MCF 10A (cell line): ENCODE results near the gene WDPCP. TPM values are rescaled to one million over a fixed set of nuclear protein-coding genes. Genes with fewer than 3 reads are reported as not detected.

Source experiments
- BruUV-seq: library from RNA; stranded (reverse); fragments of 400-500 nt; replicated peaks from 2 replicates; lab custom pipeline; 2021; lab: Mats Ljungman, UMichigan
- CTCF ChIA-PET: fragments of 300-600 bp; sonication (Branson Sonifier 250); formaldehyde crosslinking; extraction: SDS; loops from one replicate; lab custom pipeline; 2021; ENCODE audit warnings: antibody characterized with exemption, inconsistent platforms; lab: Yijun Ruan, JAX
- POLR2A ChIA-PET: fragments of 300-600, 350-650 bp; sonication (Branson Sonifier 250); formaldehyde crosslinking; extraction: SDS; loops from one replicate; lab custom pipeline; 2020; ENCODE audit warnings: antibody characterized with exemption, inconsistent platforms; lab: Yijun Ruan, JAX
- DNase-seq: peaks from one replicate; pipeline ENCODE4 v3.0.0-alpha.2; 2018; ENCODE audit not compliant: unreplicated experiment
- H3K27ac Mint-ChIP-seq: one replicate; pipeline ENCODE4 v1.8.0; 2022; ENCODE audit warnings: mild to moderate bottlenecking, low read depth, mixed read lengths; ENCODE audit not compliant: unreplicated experiment
- H3K27me3 Mint-ChIP-seq: one replicate; pipeline ENCODE4 v1.8.0; 2022; ENCODE audit warnings: mixed read lengths; ENCODE audit not compliant: insufficient read depth, unreplicated experiment
- H3K36me3 Mint-ChIP-seq: one replicate; pipeline ENCODE4 v1.8.0; 2022; ENCODE audit warnings: mild to moderate bottlenecking, moderate library complexity, mixed read lengths; ENCODE audit not compliant: insufficient read depth, unreplicated experiment
- H3K4me1 Mint-ChIP-seq: one replicate; pipeline ENCODE4 v1.8.0; 2022; ENCODE audit warnings: mixed read lengths; ENCODE audit not compliant: insufficient read depth, unreplicated experiment
- H3K4me3 Mint-ChIP-seq: one replicate; pipeline ENCODE4 v1.8.0; 2022; ENCODE audit warnings: mild to moderate bottlenecking, moderate library complexity, mixed read lengths; ENCODE audit not compliant: unreplicated experiment
- H3K9me3 Mint-ChIP-seq: one replicate; pipeline ENCODE4 v1.8.0; 2022; ENCODE audit warnings: mixed read lengths; ENCODE audit not compliant: unreplicated experiment
- CTCF ChIP-seq: fragments of 200-600 bp; IDR thresholded peaks from one replicate; pipeline ENCODE4 v1.8.0; 2022; ENCODE audit warnings: antibody characterized with exemption, mild to moderate bottlenecking; ENCODE audit not compliant: unreplicated experiment
- intact Hi-C: fragments of 100-400 bp; cut with micrococcal nuclease; formaldehyde crosslinking; loops from 2 replicates; pipeline ENCODE4 v1.14.1; 2022
- total RNA-seq: library from RNA; stranded (reverse); gene quantifications from 2 replicates; pipeline ENCODE4 v1.2.3, GENCODE V29; 2022

WDPCP gene
- total RNA-seq, 1 experiment from 2014 or later, result 6.9 TPM

DNA sequence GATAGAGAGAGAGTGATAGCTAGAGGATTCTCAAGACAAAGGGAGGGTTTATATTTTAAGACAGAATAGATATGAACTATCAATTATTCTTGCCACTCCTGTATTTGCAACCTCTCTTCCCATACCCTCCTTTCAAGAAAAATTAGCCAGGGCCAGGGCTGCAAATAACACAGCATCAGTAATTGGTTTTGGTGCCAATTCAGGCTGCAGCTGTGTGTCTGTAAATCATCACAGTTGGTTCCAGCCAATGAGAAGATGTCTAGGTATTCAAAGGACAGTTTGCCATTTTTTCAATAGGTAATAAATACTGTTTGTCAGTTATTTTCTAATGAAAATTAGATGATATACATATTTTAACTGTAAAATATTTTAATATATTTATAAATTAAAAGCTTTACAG, 73.5 kb downstream of the WDPCP start:
- BruUV-seq, result no TSS peak

DNA sequence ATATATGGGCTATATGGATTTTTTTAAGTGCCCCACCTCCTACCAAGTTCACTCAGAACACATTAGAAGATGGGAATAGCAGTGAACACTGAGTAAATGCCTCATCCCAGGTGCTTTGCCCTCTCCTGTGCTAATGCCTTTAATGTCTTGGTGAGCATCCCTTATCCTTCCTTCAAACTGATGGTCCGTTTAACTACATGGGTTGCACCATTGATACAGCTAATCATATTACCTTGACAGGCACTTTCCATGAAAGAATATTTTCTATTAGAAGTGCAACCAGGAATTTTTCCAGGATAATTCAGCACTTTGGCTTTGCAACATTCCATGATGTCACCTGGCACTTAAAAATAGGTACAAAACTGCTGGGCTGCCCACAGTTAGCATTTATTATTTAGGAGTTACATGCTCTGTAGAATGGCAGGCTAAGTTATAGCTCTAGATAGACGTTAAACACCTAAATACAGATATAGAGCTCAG, 74.0 kb downstream of the WDPCP start:
- Mint-ChIP-seq H3K4me3 (no peak overlapping the region), H3K4me1 (no peaks in the 10 kb centered on the region), H3K27ac (no peak overlapping the region), H3K27me3 (no peaks in the 10 kb centered on the region), H3K36me3 (no peaks in the 10 kb centered on the region), H3K9me3 (peaks cover 12% of the 10 kb centered on the region)
- CTCF ChIA-PET, result interaction anchor here (0.5 to 1.0 kb wide), 3 partner anchors 25 to 1103 kb away, joined by 3 read pairs; no protein-coding TSS in a partner anchor
- BruUV-seq, result no TSS peak
- no peak for DNase-seq
- intact Hi-C loops, result no loop called here
- TF ChIP-seq CTCF, result no peak
- POLR2A ChIA-PET, result interaction anchor here (0.6 kb wide), 1 partner anchor 108 kb away, joined by 3 read pairs; no protein-coding TSS in a partner anchor

More for the DNA sequence above, 73.5 kb downstream of the WDPCP start:
- Mint-ChIP-seq H3K27me3 (no peaks in the 10 kb centered on the region), H3K4me1 (no peaks in the 10 kb centered on the region), H3K27ac (no peak overlapping the region), H3K36me3 (no peaks in the 10 kb centered on the region), H3K9me3 (peaks cover 7% of the 10 kb centered on the region), H3K4me3 (no peak overlapping the region)
- POLR2A ChIA-PET, result interaction anchor here (0.6 kb wide), 1 partner anchor 109 kb away, joined by 3 read pairs; no protein-coding TSS in a partner anchor
- TF ChIP-seq CTCF, result no peak
- DNase-seq, result no peak
- intact Hi-C loops, result no loop called here
- CTCF ChIA-PET, result interaction anchor here (0.6 to 1.0 kb wide), 3 partner anchors 26 to 1058 kb away, joined by 3 read pairs; no protein-coding TSS in a partner anchor

DNA sequence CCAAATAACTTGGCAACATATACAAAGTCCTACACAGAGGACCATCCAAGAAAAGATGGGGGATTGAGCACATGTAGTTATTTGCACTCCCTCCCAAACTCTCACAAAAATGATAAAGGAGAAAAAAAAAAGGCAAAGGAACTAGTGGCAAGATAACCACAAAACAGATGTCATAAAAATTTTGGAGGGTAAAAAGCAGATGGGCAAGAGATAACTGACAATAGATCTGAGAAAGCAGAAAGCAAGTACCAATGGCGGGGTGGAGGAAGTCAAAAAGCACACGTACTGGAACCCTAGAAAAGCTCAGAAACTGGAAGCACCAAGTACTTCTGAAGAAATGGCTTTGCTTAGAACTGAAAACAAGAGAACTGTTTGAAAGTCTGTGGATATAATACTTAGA, 82.0 kb downstream of the WDPCP start:
- no peak overlapping the region for H3K27ac Mint-ChIP-seq
- no peaks in the 10 kb centered on the region for H3K27me3 Mint-ChIP-seq
- H3K4me1 Mint-ChIP-seq, result no peaks in the 10 kb centered on the region
- POLR2A ChIA-PET, result interaction anchor here (0.7 kb wide), 1 partner anchor 54 kb away, joined by 3 read pairs; no protein-coding TSS in a partner anchor
- DNase-seq, result no peak
- CTCF ChIA-PET, result no interaction called here
- no peak overlapping the region for H3K4me3 Mint-ChIP-seq
- intact Hi-C loops, result no loop called here
- no peaks in the 10 kb centered on the region for H3K36me3 Mint-ChIP-seq
- H3K9me3 Mint-ChIP-seq, result peaks cover 25% of the 10 kb centered on the region
- TF ChIP-seq CTCF, result no peak
- no TSS peak for BruUV-seq

- ChIA-PET POLR2A (interaction anchor here (0.7 to 1.1 kb wide), 2 partner anchors 391 to 687 kb away, joined by 3 read pairs; no protein-coding TSS in a partner anchor), CTCF (interaction anchor here (0.6 to 0.7 kb wide), 3 partner anchors 13 to 1090 kb away, joined by 3 to 5 read pairs (median 3); no protein-coding TSS in a partner anchor)
- no peak for DNase-seq
- no peak for TF ChIP-seq CTCF
- Mint-ChIP-seq H3K4me3 (no peak overlapping the region), H3K9me3 (peaks cover 8% of the 10 kb centered on the region), H3K27ac (no peak overlapping the region), H3K36me3 (no peaks in the 10 kb centered on the region), H3K27me3 (no peaks in the 10 kb centered on the region), H3K4me1 (peaks cover 7% of the 10 kb centered on the region)
- intact Hi-C loops, result no loop called here
- BruUV-seq, result no TSS peak
Measured at GRCh38 chr2:63503818-63504217, 84.5 kb downstream of the WDPCP start.
